Measurements from ENCODE around the gene UGDH. TPM values are rescaled to one million over a fixed set of nuclear protein-coding genes. Genes with fewer than 3 reads are reported as not detected.
A peak's percentile ranks its signal among the peaks of the same experiment; 100 is the strongest.
"Not testable (repeated sequence)": the region's sequence is repeated elsewhere in the genome, so short reads cannot be mapped to it uniquely, and the experiment has no call there.

The UGDH gene
- total and polyA plus RNA-seq, 4 experiments from 2014 or later = 18.5 to 34.9 (median 24.0) TPM

DNA sequence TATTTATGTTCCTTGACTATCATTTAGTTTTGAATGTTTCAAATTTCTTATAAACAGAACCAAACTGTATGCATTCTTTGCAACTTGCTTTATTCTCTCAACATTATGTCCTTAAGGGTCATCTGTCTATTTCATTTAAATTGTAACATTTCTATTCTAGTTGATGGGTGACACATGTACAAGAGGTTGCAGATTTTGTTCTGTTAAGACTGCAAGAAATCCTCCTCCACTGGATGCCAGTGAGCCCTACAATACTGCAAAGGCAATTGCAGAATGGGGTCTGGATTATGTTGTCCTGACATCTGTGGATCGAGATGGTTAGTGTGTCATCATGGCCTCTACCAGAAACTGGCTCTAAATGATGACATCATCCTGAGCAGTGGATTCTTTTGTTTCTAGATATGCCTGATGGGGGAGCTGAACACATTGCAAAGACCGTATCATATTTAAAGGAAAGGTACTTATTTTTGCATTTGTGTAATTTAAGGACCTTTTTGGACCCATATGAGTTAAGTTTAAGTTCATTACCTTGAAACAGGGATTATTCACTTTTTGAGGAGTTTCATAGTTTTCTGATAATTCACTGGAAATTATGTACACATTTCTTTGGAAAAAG, 62.2 kb downstream of the UGDH start:
- no peaks in the 10 kb centered on the region for H3K9me3 Mint-ChIP-seq
- no peak overlapping the region for H3K4me3 Mint-ChIP-seq
- Histone ChIP-seq H3K27ac (ENCODE audit: low read depth, low read length) (no peak overlapping the region), H3K4me3 (ENCODE audit: low read length in 2 of 2) (no peak overlapping the region), H3K27me3 (ENCODE audit: insufficient read depth, low read length) (no peaks in the 10 kb centered on the region), H3K36me3 (ENCODE audit: insufficient read depth, low read length) (no peaks in the 10 kb centered on the region), H3K4me1 (ENCODE audit: insufficient read depth, low read length) (peaks cover 6% of the 10 kb centered on the region), H3K9me3 (ENCODE audit: control insufficient read depth in 1 of 2, low read length in 2 of 2) (no peaks in the 10 kb centered on the region)
- H3K4me1 Mint-ChIP-seq = peaks cover under 1 to 3% (median under 1%) of the 10 kb centered on the region in 4 donors
- POLR2A ChIA-PET (ENCODE audit: partially characterized antibody) = no interaction called here
- H3K27ac Mint-ChIP-seq = peak overlapping the region in 1 of 7 donors; percentile 17
- CTCF ChIA-PET (ENCODE audit: partially characterized antibody) = interaction anchor here (0.6 to 2.0 kb wide), 2 partner anchors 9 to 509 kb away, joined by 3 to 4 read pairs; no protein-coding TSS in a partner anchor
- intact Hi-C loops (cut with micrococcal nuclease) = loop anchor here (5.0 kb wide), 2 partner anchors 563 to 1377 kb away; no protein-coding TSS in a partner anchor
- no peaks in the 10 kb centered on the region for H3K27me3 Mint-ChIP-seq
- DNase-seq = no peak
- peaks cover 14 to 27% of the 10 kb centered on the region in 2 donors for H3K36me3 Mint-ChIP-seq

DNA sequence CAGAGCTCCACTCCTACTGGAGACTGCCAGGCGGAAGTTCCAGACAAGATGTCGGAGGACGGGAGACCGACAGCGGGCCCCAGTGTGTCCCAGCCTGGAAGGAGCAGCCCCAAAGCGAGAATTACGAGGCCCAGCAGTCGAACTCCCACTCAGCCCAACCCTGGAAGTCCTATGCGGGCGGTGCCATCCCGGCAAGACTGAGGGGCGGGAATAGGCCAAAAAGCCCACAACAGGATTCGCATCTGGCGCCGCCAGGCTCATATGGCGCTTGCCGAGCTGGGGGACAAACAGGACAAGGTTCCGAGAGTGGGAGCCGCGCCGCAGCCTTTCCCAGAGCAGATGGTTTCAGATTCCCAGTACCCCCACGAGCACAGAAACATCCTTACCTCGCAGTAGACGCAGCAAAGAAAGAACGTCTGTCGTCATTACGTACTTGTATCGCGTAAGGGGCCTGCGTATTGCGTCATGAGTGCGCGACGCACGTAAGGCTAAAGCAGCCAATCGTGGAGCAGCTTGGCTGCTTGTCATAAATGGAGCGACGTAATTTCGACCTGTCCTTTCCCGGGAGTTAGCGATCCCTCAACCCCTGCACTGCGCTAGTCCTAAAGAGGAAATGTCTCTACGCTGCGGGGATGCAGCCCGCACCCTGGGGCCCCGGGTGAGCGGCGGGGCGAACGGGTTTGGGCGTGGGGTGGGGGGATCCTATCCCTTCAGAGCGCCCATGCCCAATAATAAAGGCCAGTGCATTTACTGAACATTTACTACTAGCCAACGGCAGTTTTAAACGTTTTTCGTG, 68.5 kb downstream of the UGDH start, which contains the start of the genes LIAS and RPL9:
Gene LIAS, plus strand, starts transcription at position 552 of the 796 bp plus-strand sequence. Its CDS starts 62 bp downstream, at position 614.
Gene RPL9, minus strand, starts transcription at position 418 of the 796 bp plus-strand sequence. CDS start 483 bp downstream, outside the sequence.
- H3K36me3 ChIP-seq (ENCODE audit: insufficient read depth, low read length) = peaks cover 33% of the 10 kb centered on the region
- Mint-ChIP-seq H3K4me3 (peak within 1 kb of the TSS; percentile 96 to 99 (median 98)), H3K9me3 (no peaks in the 10 kb centered on the region), H3K27ac (peak within 1 kb of the TSS; percentile 99 to 100 (median 100)), H3K27me3 (no peaks in the 10 kb centered on the region), H3K4me1 (peaks cover 22 to 55% (median 33%) of the 10 kb centered on the region in 4 donors), H3K36me3 (peaks cover 39 to 63% of the 10 kb centered on the region in 2 donors)
- no peaks in the 10 kb centered on the region for H3K27me3 ChIP-seq (ENCODE audit: insufficient read depth, low read length)
- H3K9me3 ChIP-seq (ENCODE audit: control insufficient read depth in 1 of 2, low read length in 2 of 2) = no peaks in the 10 kb centered on the region
- intact Hi-C loops (cut with micrococcal nuclease) = loop anchor here (1.0 to 5.0 kb wide), 9 partner anchors 68 to 599 kb away; partner anchors contain the start of genes N4BP2, PDS5A, RFC1 and SMIM14
- ChIA-PET CTCF (ENCODE audit: partially characterized antibody) (interaction anchor here (0.6 to 1.6 kb wide), 4 partner anchors 10 to 517 kb away, joined by 3 to 7 read pairs (median 3); no protein-coding TSS in a partner anchor), POLR2A (ENCODE audit: partially characterized antibody) (interaction anchor here (0.6 to 4.1 kb wide), 22 partner anchors 8 to 843 kb away, joined by 3 to 39 read pairs (median 4); partner anchors contain the start of genes PDS5A, RFC1, SMIM14 and UBE2K)
- H3K27ac ChIP-seq (ENCODE audit: low read depth, low read length) = peak within 1 kb of the TSS; percentile 99
- peaks cover 33% of the 10 kb centered on the region for H3K4me1 ChIP-seq (ENCODE audit: insufficient read depth, low read length)
- peak; percentile 92 to 96 (median 94) for DNase-seq
- peak within 1 kb of the TSS; percentile 96 to 97 for H3K4me3 ChIP-seq (ENCODE audit: low read length in 2 of 2)

GRCh38 chr4:39458161-39458504, 69.1 kb downstream of the UGDH start:
- H3K4me1 Mint-ChIP-seq = peaks cover 22 to 59% (median 33%) of the 10 kb centered on the region in 4 donors
- intact Hi-C loops (cut with micrococcal nuclease) = loop anchor here (1.0 to 5.0 kb wide), 9 partner anchors 69 to 599 kb away; partner anchors contain the start of genes N4BP2, PDS5A, RFC1 and SMIM14
- CTCF ChIA-PET (ENCODE audit: partially characterized antibody) = interaction anchor here (0.9 to 1.6 kb wide), 2 partner anchors 11 to 518 kb away, joined by 3 to 7 read pairs; no protein-coding TSS in a partner anchor

DNA sequence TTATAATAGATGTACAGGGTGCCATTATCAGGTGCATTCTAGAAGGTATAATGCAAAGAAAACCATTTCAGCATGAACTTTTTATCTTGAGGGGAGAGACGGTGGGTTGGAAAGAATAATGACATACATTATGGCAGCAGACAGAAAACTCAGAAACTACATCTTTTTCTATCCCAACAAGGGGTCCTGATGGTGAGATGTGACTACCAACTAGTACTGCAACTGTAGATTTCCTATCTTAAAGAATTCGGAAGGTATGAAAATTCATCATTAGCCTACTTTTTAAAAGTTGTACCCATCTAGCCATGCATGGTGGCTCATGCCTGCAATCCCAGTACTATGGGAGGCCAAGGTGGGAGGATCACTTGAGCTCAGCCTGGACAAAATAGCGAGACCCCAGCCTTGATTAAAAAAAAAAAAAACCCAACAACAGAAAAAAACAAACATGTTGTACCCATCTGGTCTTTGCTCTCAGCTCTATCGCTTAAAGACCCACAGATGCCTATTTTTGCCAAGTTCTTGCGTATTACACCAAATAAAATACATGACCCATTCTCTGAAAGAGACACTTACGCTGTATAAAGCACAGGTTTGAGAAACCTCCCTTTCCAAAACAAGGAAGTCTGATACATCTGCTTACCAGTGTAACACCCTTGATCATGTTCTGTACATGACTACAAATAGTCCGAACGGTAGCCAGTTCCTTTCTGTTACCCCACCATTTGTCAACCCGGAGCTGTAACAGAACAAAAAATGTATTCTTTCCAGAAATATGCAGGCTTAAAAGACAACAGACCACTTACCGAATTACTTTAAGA, 70.1 kb downstream of the UGDH start:
- no peaks in the 10 kb centered on the region for H3K9me3 Mint-ChIP-seq
- intact Hi-C loops (cut with micrococcal nuclease) = loop anchor here (5.0 kb wide), 4 partner anchors 180 to 600 kb away; partner anchors contain the start of genes N4BP2, SMIM14 and UBE2K
- Histone ChIP-seq H3K4me3 (ENCODE audit: low read length in 2 of 2) (peak overlapping the region; percentile 96 to 97), H3K9me3 (ENCODE audit: control insufficient read depth in 1 of 2, low read length in 2 of 2) (no peaks in the 10 kb centered on the region), H3K27me3 (ENCODE audit: insufficient read depth, low read length) (no peaks in the 10 kb centered on the region), H3K27ac (ENCODE audit: low read depth, low read length) (peak overlapping the region; percentile 99), H3K4me1 (ENCODE audit: insufficient read depth, low read length) (peaks cover 33% of the 10 kb centered on the region), H3K36me3 (ENCODE audit: insufficient read depth, low read length) (peaks cover 48% of the 10 kb centered on the region)
- ChIA-PET POLR2A (ENCODE audit: partially characterized antibody) (interaction anchor here (0.6 to 4.1 kb wide), 8 partner anchors 10 to 241 kb away, joined by 3 to 39 read pairs (median 17); partner anchors contain the start of genes RFC1, SMIM14, UBE2K and UGDH), CTCF (ENCODE audit: partially characterized antibody) (interaction anchor here (0.9 to 1.6 kb wide), 2 partner anchors 12 to 519 kb away, joined by 3 to 7 read pairs; no protein-coding TSS in a partner anchor)
- H3K4me1 Mint-ChIP-seq = peaks cover 22 to 59% (median 33%) of the 10 kb centered on the region in 4 donors
- H3K36me3 Mint-ChIP-seq = peaks cover 49 to 74% of the 10 kb centered on the region in 2 donors
- H3K27ac Mint-ChIP-seq = peak overlapping the region; percentile 99 to 100 (median 100)
- H3K27me3 Mint-ChIP-seq = no peaks in the 10 kb centered on the region
- H3K4me3 Mint-ChIP-seq = peak overlapping the region; percentile 96 to 99 (median 98)
- DNase-seq = no peak

More at GRCh38 chr4:39458161-39458504, 69.1 kb downstream of the UGDH start:
- peak overlapping the region; percentile 96 to 97 for H3K4me3 ChIP-seq (ENCODE audit: low read length in 2 of 2)
- POLR2A ChIA-PET (ENCODE audit: partially characterized antibody) = interaction anchor here (0.6 to 4.1 kb wide), 18 partner anchors 8 to 843 kb away, joined by 3 to 39 read pairs (median 4); partner anchors contain the start of genes PDS5A, RFC1, SMIM14 and UBE2K
- not testable (repeated sequence) for H3K27me3 ChIP-seq (ENCODE audit: insufficient read depth, low read length); H3K9me3 ChIP-seq (ENCODE audit: control insufficient read depth in 1 of 2, low read length in 2 of 2); H3K9me3 Mint-ChIP-seq; H3K27me3 Mint-ChIP-seq; DNase-seq
- Mint-ChIP-seq H3K36me3 (peaks cover 39 to 65% of the 10 kb centered on the region in 2 donors), H3K27ac (peak overlapping the region; percentile 99 to 100 (median 100)), H3K4me3 (peak overlapping the region; percentile 96 to 99 (median 98))
- H3K4me1 ChIP-seq (ENCODE audit: insufficient read depth, low read length) = peaks cover 33% of the 10 kb centered on the region
- peak overlapping the region; percentile 99 for H3K27ac ChIP-seq (ENCODE audit: low read depth, low read length)
- H3K36me3 ChIP-seq (ENCODE audit: insufficient read depth, low read length) = peaks cover 39% of the 10 kb centered on the region

- peaks cover 31% of the 10 kb centered on the region for H3K4me1 ChIP-seq (ENCODE audit: insufficient read depth, low read length)
- Mint-ChIP-seq H3K4me1 (peaks cover 22 to 59% (median 33%) of the 10 kb centered on the region in 4 donors), H3K36me3 (peaks cover 53 to 86% of the 10 kb centered on the region in 2 donors), H3K9me3 (peaks cover 0 to 2% (median 0%) of the 10 kb centered on the region in 8 donors), H3K27me3 (no peaks in the 10 kb centered on the region), H3K27ac (peak overlapping the region in 2 of 7 donors; percentile 66 to 100), H3K4me3 (no peak overlapping the region)
- ChIA-PET POLR2A (ENCODE audit: partially characterized antibody) (interaction anchor here (1.0 to 1.4 kb wide), 3 partner anchors 102 to 243 kb away, joined by 3 to 6 read pairs (median 3); partner anchors contain the start of gene UBE2K), CTCF (ENCODE audit: partially characterized antibody) (interaction anchor here (0.7 to 2.4 kb wide), 3 partner anchors 10 to 17 kb away, joined by 3 to 10 read pairs (median 4); no protein-coding TSS in a partner anchor)
- H3K9me3 ChIP-seq (ENCODE audit: control insufficient read depth in 1 of 2, low read length in 2 of 2) = no peaks in the 10 kb centered on the region
- intact Hi-C loops (cut with micrococcal nuclease) = loop anchor here (5.0 kb wide), 4 partner anchors 182 to 602 kb away; partner anchors contain the start of genes N4BP2, SMIM14 and UBE2K
- no peak for DNase-seq
- H3K27ac ChIP-seq (ENCODE audit: low read depth, low read length) = no peak overlapping the region
- H3K36me3 ChIP-seq (ENCODE audit: insufficient read depth, low read length) = peaks cover 61% of the 10 kb centered on the region
- no peaks in the 10 kb centered on the region for H3K27me3 ChIP-seq (ENCODE audit: insufficient read depth, low read length)
- no peak overlapping the region for H3K4me3 ChIP-seq (ENCODE audit: low read length in 2 of 2)
These were observed 71.8 kb downstream of the UGDH start for GRCh38 chr4:39455486-39455885.

GRCh38 chr4:39453738-39454137, 73.5 kb downstream of the UGDH start:
- Histone ChIP-seq H3K4me1 (ENCODE audit: insufficient read depth, low read length) (peaks cover 28% of the 10 kb centered on the region), H3K27ac (ENCODE audit: low read depth, low read length) (no peak overlapping the region), H3K9me3 (ENCODE audit: control insufficient read depth in 1 of 2, low read length in 2 of 2) (no peaks in the 10 kb centered on the region), H3K27me3 (ENCODE audit: insufficient read depth, low read length) (no peaks in the 10 kb centered on the region), H3K4me3 (ENCODE audit: low read length in 2 of 2) (no peak overlapping the region), H3K36me3 (ENCODE audit: insufficient read depth, low read length) (peaks cover 61% of the 10 kb centered on the region)
- H3K36me3 Mint-ChIP-seq = peaks cover 53 to 76% of the 10 kb centered on the region in 2 donors
- no peaks in the 10 kb centered on the region for H3K27me3 Mint-ChIP-seq
- peak overlapping the region in 2 of 7 donors; percentile 47 to 100 for H3K27ac Mint-ChIP-seq
- H3K4me3 Mint-ChIP-seq = peak overlapping the region in 1 of 8 donors; percentile 6
- H3K9me3 Mint-ChIP-seq = peaks cover 0 to 3% (median 0%) of the 10 kb centered on the region in 8 donors
- intact Hi-C loops (cut with micrococcal nuclease) = no loop called here
- POLR2A ChIA-PET (ENCODE audit: partially characterized antibody) = interaction anchor here (0.6 kb wide), 1 partner anchor 63 kb away, joined by 3 read pairs; no protein-coding TSS in a partner anchor
- H3K4me1 Mint-ChIP-seq = peaks cover 19 to 46% (median 25%) of the 10 kb centered on the region in 4 donors
- no peak for DNase-seq
- CTCF ChIA-PET (ENCODE audit: partially characterized antibody) = interaction anchor here (1.2 kb wide), 1 partner anchor 12 kb away, joined by 3 read pairs; no protein-coding TSS in a partner anchor
